Measurements from ENCODE around the gene METRN.
"Not testable (repeated sequence)": the region's sequence is repeated elsewhere in the genome, so short reads cannot be mapped to it uniquely, and the experiment has no call there.

Gene METRN

GRCh38 chr16:739560-740458 lies 24.9 kb downstream of the METRN start:
- peak overlapping the region; percentile 96 for H3K27ac ChIP-seq
- TF ChIP-seq, protein P1, sequence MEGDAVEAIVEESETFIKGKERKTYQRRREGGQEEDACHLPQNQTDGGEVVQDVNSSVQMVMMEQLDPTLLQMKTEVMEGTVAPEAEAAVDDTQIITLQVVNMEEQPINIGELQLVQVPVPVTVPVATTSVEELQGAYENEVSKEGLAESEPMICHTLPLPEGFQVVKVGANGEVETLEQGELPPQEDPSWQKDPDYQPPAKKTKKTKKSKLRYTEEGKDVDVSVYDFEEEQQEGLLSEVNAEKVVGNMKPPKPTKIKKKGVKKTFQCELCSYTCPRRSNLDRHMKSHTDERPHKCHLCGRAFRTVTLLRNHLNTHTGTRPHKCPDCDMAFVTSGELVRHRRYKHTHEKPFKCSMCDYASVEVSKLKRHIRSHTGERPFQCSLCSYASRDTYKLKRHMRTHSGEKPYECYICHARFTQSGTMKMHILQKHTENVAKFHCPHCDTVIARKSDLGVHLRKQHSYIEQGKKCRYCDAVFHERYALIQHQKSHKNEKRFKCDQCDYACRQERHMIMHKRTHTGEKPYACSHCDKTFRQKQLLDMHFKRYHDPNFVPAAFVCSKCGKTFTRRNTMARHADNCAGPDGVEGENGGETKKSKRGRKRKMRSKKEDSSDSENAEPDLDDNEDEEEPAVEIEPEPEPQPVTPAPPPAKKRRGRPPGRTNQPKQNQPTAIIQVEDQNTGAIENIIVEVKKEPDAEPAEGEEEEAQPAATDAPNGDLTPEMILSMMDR (IDR thresholded peaks at IDR 0.05), result no peak
- no peak for TF ChIP-seq ZFX (IDR thresholded peaks at IDR 0.05; ENCODE audit: borderline replicate concordance)

DNA sequence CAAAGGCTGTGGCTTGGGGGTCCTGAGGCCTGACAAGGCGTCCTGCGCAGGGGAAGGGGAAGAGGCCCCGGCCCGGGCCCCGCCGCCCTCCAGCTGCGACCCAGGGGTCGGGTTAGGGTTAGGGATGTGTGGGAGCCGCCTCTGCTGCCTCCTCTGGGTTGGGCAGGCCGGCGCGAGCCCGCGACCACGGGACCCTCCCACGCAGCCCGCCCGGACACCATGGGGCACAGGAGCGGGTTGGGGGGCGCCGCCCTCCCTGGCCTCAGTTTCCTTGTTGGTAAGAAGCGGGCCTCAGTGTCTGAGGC lies 25.5 kb downstream of the METRN start:
- H3K27ac ChIP-seq, result peak overlapping the region; percentile 96
- TF ChIP-seq ZFX (IDR thresholded peaks at IDR 0.05; ENCODE audit: borderline replicate concordance), result no peak
- TF ChIP-seq, protein P1 (IDR thresholded peaks at IDR 0.05), result no peak

DNA sequence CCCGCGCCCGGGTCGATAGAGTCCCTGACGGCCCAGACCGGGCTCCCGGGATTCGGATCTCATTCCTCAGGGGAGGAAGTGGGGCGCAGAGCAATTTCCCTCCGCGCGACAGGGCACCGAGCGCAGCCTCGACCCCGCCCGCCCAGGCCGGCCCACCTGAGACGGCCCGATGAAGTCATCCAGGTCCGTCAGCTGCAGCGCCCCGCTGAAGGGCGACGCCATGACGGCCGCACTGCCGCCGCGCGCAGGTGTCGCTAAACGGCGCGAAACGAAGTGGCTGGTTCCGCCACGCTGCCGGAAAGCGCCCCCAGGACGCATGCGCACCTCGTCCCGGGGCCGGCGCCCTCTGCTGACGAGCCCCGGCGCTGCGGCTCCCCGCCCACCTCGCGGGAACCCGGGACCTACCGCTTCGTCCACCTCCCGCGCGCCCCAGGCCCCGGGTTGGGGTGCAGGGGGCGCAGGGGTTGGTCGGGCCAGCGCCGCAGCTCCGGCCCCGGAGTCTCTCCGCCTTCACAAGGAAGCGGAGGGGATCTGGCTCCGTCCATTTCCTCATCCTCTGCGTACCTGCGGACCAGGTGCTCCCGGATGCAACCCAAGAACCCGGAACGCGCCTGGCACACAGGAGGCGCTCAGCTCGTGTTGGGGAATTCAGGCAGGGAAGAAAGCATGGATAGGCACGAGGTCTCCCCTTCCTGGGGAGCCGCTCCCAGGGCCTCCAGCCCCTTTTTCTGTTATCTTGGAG lies 26.0 kb downstream of the METRN start, which contains the start of gene CIAO3:
CIAO3 (minus strand) TSS at position 234 of the 742 bp plus-strand sequence; CDS start at position 222, 12 bp downstream.
- TF ChIP-seq, protein P1 (IDR thresholded peaks at IDR 0.05), result peak; percentile 96
- no peak for TF ChIP-seq ZFX (IDR thresholded peaks at IDR 0.05; ENCODE audit: borderline replicate concordance)
- H3K27ac ChIP-seq, result peak within 1 kb of the TSS; percentile 96

- peak overlapping the region; percentile 96 for H3K27ac ChIP-seq
- TF ChIP-seq, protein P1 (IDR thresholded peaks at IDR 0.05), result no peak
Measured at GRCh38 chr16:741986-742629, 27.2 kb downstream of the METRN start.

DNA sequence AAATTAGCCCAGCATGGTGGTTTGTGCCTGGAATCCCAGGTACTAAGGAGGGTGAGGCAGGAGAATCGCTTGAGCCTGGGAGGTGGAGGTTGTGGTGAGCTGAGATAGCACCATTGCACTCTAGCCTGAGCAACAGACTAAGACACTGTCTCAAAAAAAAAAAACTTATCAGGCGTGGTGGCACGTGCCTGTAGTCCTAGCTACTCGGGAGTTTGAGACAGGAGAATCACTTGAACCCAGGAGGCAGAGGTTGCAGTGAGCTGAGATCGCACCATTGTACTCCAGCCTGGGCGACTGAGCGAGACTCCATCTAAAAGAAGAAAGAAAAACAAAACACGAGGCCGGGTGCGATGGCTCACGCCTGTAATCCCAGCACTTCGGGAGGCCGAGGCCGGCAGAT lies 28.0 kb downstream of the METRN start:
- not testable (repeated sequence) for H3K27ac ChIP-seq

- no peak overlapping the region for H3K27ac ChIP-seq
- TF ChIP-seq, protein P1 (IDR thresholded peaks at IDR 0.05), result peak; percentile 13; the same call in 1 of the 2 replicates
- no peak for TF ChIP-seq ZFX (IDR thresholded peaks at IDR 0.05; ENCODE audit: borderline replicate concordance)
Measured at GRCh38 chr16:743794-744500, 29.0 kb downstream of the METRN start.

GRCh38 chr16:745739-746138 lies 30.8 kb downstream of the METRN start:
- TF ChIP-seq, protein P1 (IDR thresholded peaks at IDR 0.05), result peak; percentile 72
- no peak for TF ChIP-seq ZFX (IDR thresholded peaks at IDR 0.05; ENCODE audit: borderline replicate concordance)
- H3K27ac ChIP-seq, result no peak overlapping the region

Data from 22Rv1 (cell line).